Pons (tissue), 1 donor: ENCODE measurements around the gene CNDP1.
A peak's percentile ranks its signal among the peaks of the same experiment; 100 is the strongest.

Experiments used
- DNase-seq: peaks from one replicate; pipeline ENCODE4 v3.0.0-alpha.2; 2016; ENCODE audit warnings: low spot score

CNDP1 gene

GRCh38 chr18:74582642-74583041, 48.3 kb downstream of the CNDP1 start:
- DNase-seq: no peak

GRCh38 chr18:74587441-74587840, 53.1 kb downstream of the CNDP1 start:
- no peak for DNase-seq

- peak; percentile 24 for DNase-seq
Observed at GRCh38 chr18:74589021-74589420, 54.7 kb downstream of the CNDP1 start.

- no peak for DNase-seq
Observed at GRCh38 chr18:74589811-74590210, 55.5 kb downstream of the CNDP1 start.

GRCh38 chr18:74590671-74591070, 56.4 kb downstream of the CNDP1 start:
- DNase-seq: no peak

GRCh38 chr18:74595431-74595830, 61.1 kb downstream of the CNDP1 start:
- DNase-seq: no peak

GRCh38 chr18:74597034-74597661, 62.8 kb downstream of the CNDP1 start:
- DNase-seq: no peak

GRCh38 chr18:74597662-74598349, 63.5 kb downstream of the CNDP1 start, which contains the start of gene ZNF407:
ZNF407 (plus strand) TSS chr18:74597870; CDS start chr18:74631020, 33,150 bp downstream.
- DNase-seq: peak; percentile 92

GRCh38 chr18:74598350-74599001, 64.2 kb downstream of the CNDP1 start:
- DNase-seq: peak; percentile 32

GRCh38 chr18:74604361-74604760, 70.1 kb downstream of the CNDP1 start:
- DNase-seq: no peak

GRCh38 chr18:74604774-74605173, 70.5 kb downstream of the CNDP1 start:
- no peak for DNase-seq

- no peak for DNase-seq
Observed at GRCh38 chr18:74608681-74609080, 74.4 kb downstream of the CNDP1 start.

GRCh38 chr18:74609535-74609934, 75.2 kb downstream of the CNDP1 start:
- DNase-seq: no peak

GRCh38 chr18:74610051-74610615, 75.8 kb downstream of the CNDP1 start:
- no peak for DNase-seq

GRCh38 chr18:74610860-74611259, 76.6 kb downstream of the CNDP1 start:
- no peak for DNase-seq

- peak; percentile 85 for DNase-seq
Observed at GRCh38 chr18:74611765-74612164, 77.5 kb downstream of the CNDP1 start.

GRCh38 chr18:74613381-74613780, 79.1 kb downstream of the CNDP1 start:
- no peak for DNase-seq

GRCh38 chr18:74616494-74616893, 82.2 kb downstream of the CNDP1 start:
- no peak for DNase-seq

GRCh38 chr18:74617486-74617885, 83.2 kb downstream of the CNDP1 start:
- no peak for DNase-seq

GRCh38 chr18:74622072-74622471, 87.8 kb downstream of the CNDP1 start:
- DNase-seq: no peak

GRCh38 chr18:74623047-74623816, 88.9 kb downstream of the CNDP1 start:
- DNase-seq: no peak

- DNase-seq: no peak
Observed at GRCh38 chr18:74624466-74624865, 90.2 kb downstream of the CNDP1 start.
